Esophagus squamous epithelium (tissue), 5 donors: Measurements from ENCODE around the gene FBXO9. TPM values are rescaled to one million over a fixed set of nuclear protein-coding genes. Genes with fewer than 3 reads are reported as not detected.

Experiments
- DNase-seq: peaks from one replicate; lab custom pipeline; 2025; lab: John Stamatoyannopoulos, UW
- H3K27ac ChIP-seq, 4 donors: fragments of 200-600 bp; sonication (generic); one replicate each; pipeline ENCODE4 v1.5.1; 2016 to 2019; ENCODE audit warnings: mild to moderate bottlenecking in 1 of 4
- H3K27me3 ChIP-seq, 4 donors: fragments of 200-600 bp; sonication (generic); 1 replicate in 3 of 4; 2 replicates in 1 of 4; pipeline versions ENCODE4 v1.5.1 to v1.6.0; 2017 to 2021; ENCODE audit warnings: antibody characterized with exemption in 1 of 4
- H3K36me3 ChIP-seq, 3 donors: fragments of 200-600 bp; sonication (generic); one replicate each; pipeline ENCODE4 v1.5.1; 2016 to 2019
- H3K4me1 ChIP-seq, 3 donors: fragments of 200-600 bp; sonication (generic); one replicate each; pipeline ENCODE4 v1.5.1; 2017 to 2019
- H3K4me3 ChIP-seq, 4 donors: fragments of 200-600 bp; sonication (generic); 1 replicate in 3 of 4; 2 replicates in 1 of 4; pipeline ENCODE4 v1.5.1; 2016 to 2019; ENCODE audit warnings: mild to moderate bottlenecking in 2 of 4, moderate library complexity in 1 of 4
- H3K9me3 ChIP-seq, 3 donors: fragments of 200-600 bp; sonication (generic); one replicate each; pipeline ENCODE4 v1.5.1; 2016 to 2019
- POLR2A ChIP-seq, 4 donors: fragments of 450-650 bp; IDR thresholded peaks; one replicate each; pipeline ENCODE4 v1.6.1; 2017; ENCODE audit warnings: antibody characterized with exemption in 4 of 4, mild to moderate bottlenecking in 4 of 4, moderate library complexity in 3 of 4
- WGBS, 2 donors: methylation state at CpG; one replicate each; pipeline ENCODE4 v1.1.5; 2018; 5-methylcytosine and 5-hydroxymethylcytosine counted together
- intact Hi-C: fragments of 100-400 bp; cut with DNase I; formaldehyde crosslinking; loops from one replicate; pipeline ENCODE4 v1.15.0; 2022
- total RNA-seq, 4 donors: library from RNA; depleted of rRNA; stranded (reverse); fragments of >200 nt; gene quantifications; one replicate each; pipeline ENCODE4 v1.1.0, GENCODE V29; 2016
- TF ChIP-seq, protein P1 (sequence below), 6 experiments: fragments of 450-650 bp in 4 of 6; fragments of 200-600 bp in 2 of 6; sonication (generic) in 2 of 6; IDR thresholded peaks; one replicate each; pipeline ENCODE4 v1.5.1; 2016 to 2019; ENCODE audit warnings: antibody characterized with exemption in 6 of 6, mild to moderate bottlenecking in 4 of 6, moderate library complexity in 4 of 6
- donor health status: DM: yes; HTN: yes; CAD: no.

The FBXO9 gene
- total RNA-seq, 4 donors from 2014 or later, result 28.8 to 61.4 (median 48.8) TPM

DNA sequence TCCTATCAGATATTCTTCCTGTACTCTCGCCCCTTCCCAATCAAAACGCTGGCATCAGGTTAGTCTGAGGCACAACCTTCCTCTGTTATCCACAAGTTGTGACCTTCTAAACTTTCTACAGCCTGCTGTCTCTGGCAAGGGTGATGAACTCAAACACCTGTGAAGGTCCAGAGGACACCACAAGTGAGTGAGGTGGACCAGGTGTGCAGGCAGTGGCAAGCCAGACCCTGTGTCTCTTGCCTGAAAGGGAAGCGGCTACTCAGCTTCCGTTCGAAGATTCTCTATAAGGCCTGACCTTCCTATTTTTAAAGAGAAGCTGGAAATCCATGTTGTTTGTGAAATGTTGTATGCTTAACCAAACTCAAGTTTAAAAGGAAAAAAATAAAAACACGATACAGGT is 46.7 kb downstream of the FBXO9 start:
- Histone ChIP-seq H3K27me3 (peaks cover 0 to 19% (median 0%) of the 10 kb centered on the region in 4 donors), H3K36me3 (no peaks in the 10 kb centered on the region), H3K9me3 (peaks cover 0 to 4% (median 0%) of the 10 kb centered on the region in 3 donors), H3K27ac (peak overlapping the region in 1 of 4 donors; percentile 49), H3K4me3 (no peak overlapping the region), H3K4me1 (peaks cover 0 to 43% (median 10%) of the 10 kb centered on the region in 3 donors)
- no peak for DNase-seq
- intact Hi-C loops, result no loop called here
- 26 to 57% methylated on average over 6 of the region's 6 CpGs for WGBS, 2 donors
- TF ChIP-seq, protein P1, sequence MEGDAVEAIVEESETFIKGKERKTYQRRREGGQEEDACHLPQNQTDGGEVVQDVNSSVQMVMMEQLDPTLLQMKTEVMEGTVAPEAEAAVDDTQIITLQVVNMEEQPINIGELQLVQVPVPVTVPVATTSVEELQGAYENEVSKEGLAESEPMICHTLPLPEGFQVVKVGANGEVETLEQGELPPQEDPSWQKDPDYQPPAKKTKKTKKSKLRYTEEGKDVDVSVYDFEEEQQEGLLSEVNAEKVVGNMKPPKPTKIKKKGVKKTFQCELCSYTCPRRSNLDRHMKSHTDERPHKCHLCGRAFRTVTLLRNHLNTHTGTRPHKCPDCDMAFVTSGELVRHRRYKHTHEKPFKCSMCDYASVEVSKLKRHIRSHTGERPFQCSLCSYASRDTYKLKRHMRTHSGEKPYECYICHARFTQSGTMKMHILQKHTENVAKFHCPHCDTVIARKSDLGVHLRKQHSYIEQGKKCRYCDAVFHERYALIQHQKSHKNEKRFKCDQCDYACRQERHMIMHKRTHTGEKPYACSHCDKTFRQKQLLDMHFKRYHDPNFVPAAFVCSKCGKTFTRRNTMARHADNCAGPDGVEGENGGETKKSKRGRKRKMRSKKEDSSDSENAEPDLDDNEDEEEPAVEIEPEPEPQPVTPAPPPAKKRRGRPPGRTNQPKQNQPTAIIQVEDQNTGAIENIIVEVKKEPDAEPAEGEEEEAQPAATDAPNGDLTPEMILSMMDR (IDR thresholded peaks at IDR 0.05), result no peak
- no peak for TF ChIP-seq POLR2A (IDR thresholded peaks at IDR 0.05)

DNA sequence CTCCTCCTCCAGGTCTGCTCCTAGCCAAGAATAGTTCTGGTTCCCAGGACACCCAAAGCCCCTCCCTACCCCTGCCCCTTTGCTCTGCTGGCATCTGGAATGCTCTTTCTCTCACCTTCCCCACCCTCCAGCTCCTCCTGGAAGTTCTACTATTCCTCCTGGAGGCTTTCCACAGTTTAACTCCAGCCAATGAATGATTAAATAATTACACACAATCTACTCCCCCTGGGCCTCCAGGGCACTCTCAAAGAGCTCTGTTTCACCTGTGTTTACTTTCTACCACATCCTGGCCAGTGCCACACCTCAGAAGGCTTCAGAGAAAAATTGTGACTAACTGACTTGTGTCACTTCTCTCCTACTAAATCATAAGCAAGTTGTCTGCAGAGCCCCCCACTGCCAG is 47.2 kb downstream of the FBXO9 start:
- no peak for DNase-seq
- Histone ChIP-seq H3K27me3 (peaks cover 0 to 19% (median 0%) of the 10 kb centered on the region in 4 donors), H3K4me3 (no peak overlapping the region), H3K9me3 (peaks cover 0 to 4% (median 0%) of the 10 kb centered on the region in 3 donors), H3K27ac (peak overlapping the region in 3 of 4 donors; percentile 34 to 53 (median 49)), H3K36me3 (no peaks in the 10 kb centered on the region), H3K4me1 (peaks cover 0 to 41% (median 10%) of the 10 kb centered on the region in 3 donors)
- intact Hi-C loops, result no loop called here
- TF ChIP-seq, protein P1 (IDR thresholded peaks at IDR 0.05), result no peak
- no peak for TF ChIP-seq POLR2A (IDR thresholded peaks at IDR 0.05)

DNA sequence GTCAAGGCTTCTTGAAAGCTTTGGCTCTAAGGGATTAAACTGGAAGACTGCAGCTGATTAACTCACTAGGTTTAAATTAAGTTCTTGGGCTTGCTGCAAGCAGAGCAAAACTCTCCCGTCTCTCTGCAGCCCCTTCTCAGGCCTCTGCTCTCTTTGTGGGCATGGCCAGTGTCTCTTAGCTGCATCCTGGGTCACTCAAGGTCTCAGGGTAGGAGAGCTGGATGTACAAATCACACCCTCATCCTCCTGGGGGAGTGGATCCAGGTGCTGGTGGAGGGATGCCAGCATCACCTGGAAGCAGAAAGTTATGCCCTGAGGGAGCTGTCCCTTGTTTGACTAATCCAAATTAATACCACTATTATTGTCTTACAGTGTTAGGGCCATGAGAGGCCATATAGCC is 47.7 kb downstream of the FBXO9 start:
- H3K27ac ChIP-seq, result peak overlapping the region in 3 of 4 donors; percentile 34 to 53 (median 49)
- DNase-seq, result no peak
- H3K27me3 ChIP-seq, result peaks cover 0 to 19% (median 0%) of the 10 kb centered on the region in 4 donors
- peaks cover 0 to 4% (median 0%) of the 10 kb centered on the region in 3 donors for H3K9me3 ChIP-seq
- TF ChIP-seq, protein P1 (IDR thresholded peaks at IDR 0.05), result no peak
- TF ChIP-seq POLR2A (IDR thresholded peaks at IDR 0.05), result no peak
- intact Hi-C loops, result no loop called here
- no peaks in the 10 kb centered on the region for H3K36me3 ChIP-seq
- WGBS, 2 donors, result 0 to 10% methylated on average over 1 of the region's 1 CpG
- no peak overlapping the region for H3K4me3 ChIP-seq
- peaks cover 0 to 37% (median 10%) of the 10 kb centered on the region in 3 donors for H3K4me1 ChIP-seq

DNA sequence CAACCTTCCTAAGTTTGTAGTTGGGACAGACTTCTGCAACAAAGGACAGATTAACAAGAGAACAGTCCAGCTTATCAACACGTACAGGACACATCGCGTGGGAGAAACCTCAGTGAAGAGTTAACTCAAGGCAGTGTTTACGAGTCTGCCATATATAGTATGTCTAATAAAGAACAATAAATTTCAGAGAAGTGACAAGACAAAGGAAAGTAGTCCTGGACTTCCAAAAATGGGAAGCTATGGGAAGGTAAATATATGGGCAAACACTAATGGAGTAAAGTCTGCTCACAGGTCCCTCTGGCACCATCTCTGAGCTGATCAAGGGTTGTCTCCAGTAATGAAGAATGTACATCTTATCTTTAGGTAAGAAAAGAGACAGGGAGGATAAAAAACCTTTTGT is 48.5 kb downstream of the FBXO9 start:
- no peak for TF ChIP-seq POLR2A (IDR thresholded peaks at IDR 0.05)
- TF ChIP-seq, protein P1 (IDR thresholded peaks at IDR 0.05), result no peak
- H3K9me3 ChIP-seq, result peaks cover 0 to 4% (median 0%) of the 10 kb centered on the region in 3 donors
- no peak overlapping the region for H3K4me3 ChIP-seq
- peaks cover 0 to 28% (median 10%) of the 10 kb centered on the region in 3 donors for H3K4me1 ChIP-seq
- H3K27me3 ChIP-seq, result peaks cover 0 to 19% (median 0%) of the 10 kb centered on the region in 4 donors
- DNase-seq, result no peak
- WGBS, 2 donors, result 38 to 46% methylated on average over 4 of the region's 4 CpGs
- no peaks in the 10 kb centered on the region for H3K36me3 ChIP-seq
- intact Hi-C loops, result no loop called here
- H3K27ac ChIP-seq, result peak overlapping the region in 2 of 4 donors; percentile 49 to 53

DNA sequence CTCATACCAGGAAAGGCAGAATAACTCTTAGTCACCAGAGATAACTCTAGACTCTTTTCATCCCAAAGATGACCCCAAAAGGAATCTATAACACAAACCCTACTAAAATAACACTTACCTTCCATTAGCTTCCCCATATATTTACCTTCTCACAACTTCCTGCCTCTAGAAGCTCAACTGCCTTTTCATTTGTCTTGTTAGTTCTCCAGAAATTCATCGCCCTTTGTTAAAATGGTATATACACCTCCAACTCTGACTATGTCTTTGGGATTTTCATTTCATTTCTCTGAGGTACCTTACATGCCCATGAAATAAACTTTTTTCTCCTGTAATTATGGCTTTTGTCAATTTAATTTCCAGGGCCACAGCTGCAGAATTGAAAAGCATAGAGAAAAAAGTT is 49.9 kb downstream of the FBXO9 start:
- Histone ChIP-seq H3K27ac (no peak overlapping the region), H3K9me3 (peaks cover 0 to 4% (median 0%) of the 10 kb centered on the region in 3 donors), H3K36me3 (no peaks in the 10 kb centered on the region), H3K4me3 (no peak overlapping the region), H3K4me1 (peaks cover 0 to 35% (median 10%) of the 10 kb centered on the region in 3 donors), H3K27me3 (peaks cover 0 to 19% (median 0%) of the 10 kb centered on the region in 4 donors)
- 92 to 100% methylated on average over 1 of the region's 1 CpG for WGBS, 2 donors
- DNase-seq, result no peak
- no peak for TF ChIP-seq POLR2A (IDR thresholded peaks at IDR 0.05)
- TF ChIP-seq, protein P1 (IDR thresholded peaks at IDR 0.05), result no peak
- intact Hi-C loops, result no loop called here
